GM12892 (cell line): ENCODE results near the gene CELF1.

Source experiments
- DNase-seq: peaks from one replicate; pipeline ENCODE4 v3.0.0; 2011; ENCODE audit not compliant: insufficient read length
- FAIRE-seq: peaks from 2 replicates; lab custom pipeline; 2011; peaks lifted over from hg19 to GRCh38; lab: Jason Lieb, UNC
- POLR2A ChIP-seq: IDR thresholded peaks from 2 replicates; pipeline ENCODE4 v1.6.1; 2011; ENCODE audit warnings: low read depth, low read length, control low read depth
- POLR2AphosphoS5 ChIP-seq: IDR thresholded peaks from 2 replicates; pipeline ENCODE4 v1.6.1; 2011; ENCODE audit warnings: low read depth, low read length, control low read depth
- TAF1 ChIP-seq: IDR thresholded peaks from 2 replicates; pipeline ENCODE4 v1.6.1; 2011; ENCODE audit warnings: low read depth, mild to moderate bottlenecking, control low read depth, low read length, borderline replicate concordance

The CELF1 gene

DNA sequence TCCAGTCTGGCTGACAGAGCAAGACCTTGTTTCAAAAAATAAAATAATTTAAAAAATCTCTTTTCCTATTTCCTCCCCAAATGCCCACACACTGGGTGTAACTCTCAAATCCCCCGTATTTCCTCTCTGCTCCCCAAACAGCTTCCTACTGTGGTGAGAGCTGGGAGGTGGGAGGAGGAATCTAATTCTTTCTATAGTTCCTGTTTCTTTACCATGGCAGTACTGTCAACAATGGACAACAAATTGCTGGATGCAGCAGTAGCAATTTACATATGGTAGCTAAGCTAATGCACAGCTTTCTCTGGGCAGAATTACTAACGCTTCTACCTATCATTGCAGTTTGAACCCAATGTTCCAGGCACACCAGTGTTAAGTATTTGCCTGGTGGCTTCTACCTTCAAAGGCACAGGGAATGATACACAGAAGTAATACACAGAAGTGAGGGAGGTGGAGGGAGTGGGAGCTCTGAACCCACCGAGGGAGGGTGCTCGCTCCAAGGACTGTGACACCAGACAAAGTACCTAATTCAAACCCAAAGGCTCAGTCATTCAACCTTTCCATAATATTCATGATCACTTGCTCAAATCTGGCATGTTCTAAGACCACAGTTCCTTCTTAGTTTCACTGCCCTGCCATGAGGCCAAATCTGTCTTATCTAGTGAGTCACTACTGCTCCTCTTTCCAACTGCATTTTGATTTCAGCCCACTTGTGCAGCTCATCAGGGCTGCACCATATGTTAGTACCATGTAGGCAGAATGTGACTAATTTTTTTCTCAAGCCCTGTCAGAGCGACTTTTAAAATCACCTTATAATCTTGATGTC, 37.9 kb downstream of the CELF1 start:
- DNase-seq (no peak), FAIRE-seq (peak; percentile 90)
- TF ChIP-seq POLR2AphosphoS5 (no peak), POLR2A (no peak), TAF1 (no peak)

- FAIRE-seq (no peak), DNase-seq (no peak)
- TF ChIP-seq POLR2AphosphoS5: no peak
- TF ChIP-seq TAF1: no peak
- TF ChIP-seq POLR2A: no peak
Measured at GRCh38 chr11:47512701-47513100, 40.2 kb downstream of the CELF1 start.

- TF ChIP-seq TAF1 (no peak), POLR2AphosphoS5 (no peak), POLR2A (no peak)
- DNase-seq (no peak), FAIRE-seq (no peak)
Measured at GRCh38 chr11:47511917-47512316, 41.0 kb downstream of the CELF1 start.

GRCh38 chr11:47510209-47510608, 42.7 kb downstream of the CELF1 start:
- DNase-seq (no peak), FAIRE-seq (no peak)
- TF ChIP-seq POLR2AphosphoS5 (no peak), TAF1 (no peak), POLR2A (no peak)

DNA sequence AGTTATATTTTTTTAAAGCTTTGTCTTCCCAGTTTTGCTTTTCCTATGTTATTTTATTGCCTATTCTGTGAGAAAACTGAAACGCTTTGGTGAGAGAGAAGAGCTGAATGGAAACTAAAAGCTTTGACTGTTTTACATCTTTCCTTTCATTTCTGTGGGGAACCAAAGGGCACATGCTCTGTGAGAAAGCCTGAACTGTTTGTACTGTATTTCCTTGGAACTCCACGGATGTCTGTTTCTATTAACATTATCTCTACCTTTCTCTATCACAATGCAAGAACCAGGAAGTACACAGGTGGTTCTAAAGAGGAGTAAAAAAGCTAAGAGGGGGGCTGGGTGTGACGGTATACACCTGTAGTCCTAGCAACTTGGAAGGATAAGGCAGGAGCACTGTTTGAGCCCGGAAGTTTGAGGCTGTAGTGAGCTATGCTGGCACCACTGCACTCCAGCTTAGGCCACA, 43.8 kb downstream of the CELF1 start:
- no peak for DNase-seq
- TF ChIP-seq POLR2A (no peak), POLR2AphosphoS5 (no peak), TAF1 (no peak)
- peak; percentile 24 for FAIRE-seq

- DNase-seq (no peak), FAIRE-seq (no peak)
- TF ChIP-seq TAF1 (no peak), POLR2AphosphoS5 (no peak)
Measured at GRCh38 chr11:47508240-47508957, 44.5 kb downstream of the CELF1 start.

- no peak for TF ChIP-seq TAF1
- no peak for TF ChIP-seq POLR2AphosphoS5
- no peak for TF ChIP-seq POLR2A
- peak; percentile 53 for FAIRE-seq
Measured at GRCh38 chr11:47507563-47508239, 45.2 kb downstream of the CELF1 start.

DNA sequence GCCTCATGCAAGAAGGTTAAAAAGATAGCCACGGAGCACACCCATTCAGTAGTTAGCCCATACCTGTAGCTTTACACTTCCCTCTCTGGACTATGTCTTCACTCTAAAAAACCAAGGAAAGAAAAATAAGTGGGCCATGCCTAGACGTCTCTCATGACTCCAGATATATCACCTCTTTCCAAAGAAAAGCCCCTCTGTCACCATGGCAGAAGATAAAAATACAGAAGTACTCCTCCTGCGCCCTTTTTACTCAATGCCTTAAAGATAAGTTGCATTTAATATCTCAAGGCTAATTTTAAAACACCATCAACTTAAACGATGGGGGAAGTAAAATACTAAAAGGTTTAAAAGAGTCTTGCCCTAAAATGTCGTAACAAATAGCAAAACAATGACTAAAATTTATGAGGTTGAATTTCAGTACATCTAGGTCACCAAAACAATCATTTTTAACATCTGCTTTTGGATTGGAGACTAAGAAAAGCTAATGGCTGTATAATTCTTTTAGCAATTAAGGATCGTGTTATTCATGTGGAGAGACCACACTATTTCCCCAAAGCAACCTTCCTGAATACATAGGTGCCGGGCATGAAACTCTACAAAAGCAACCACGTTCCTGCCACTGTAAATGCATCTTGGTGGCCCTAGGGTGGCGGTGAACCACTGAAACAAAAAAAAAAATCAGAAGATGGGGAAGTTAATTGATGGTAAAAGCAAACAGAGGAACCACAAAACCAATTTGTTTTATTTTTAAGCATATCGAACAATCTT, 46.0 kb downstream of the CELF1 start:
- no peak for DNase-seq
- TF ChIP-seq POLR2AphosphoS5 (no peak), POLR2A (no peak), TAF1 (no peak)
- no peak for FAIRE-seq

More at GRCh38 chr11:47507563-47508239, 45.2 kb downstream of the CELF1 start:
- no peak for DNase-seq

GRCh38 chr11:47506373-47506772, 46.6 kb downstream of the CELF1 start:
- DNase-seq: no peak
- FAIRE-seq: no peak
- no peak for TF ChIP-seq POLR2AphosphoS5
- TF ChIP-seq TAF1: no peak
- no peak for TF ChIP-seq POLR2A

DNA sequence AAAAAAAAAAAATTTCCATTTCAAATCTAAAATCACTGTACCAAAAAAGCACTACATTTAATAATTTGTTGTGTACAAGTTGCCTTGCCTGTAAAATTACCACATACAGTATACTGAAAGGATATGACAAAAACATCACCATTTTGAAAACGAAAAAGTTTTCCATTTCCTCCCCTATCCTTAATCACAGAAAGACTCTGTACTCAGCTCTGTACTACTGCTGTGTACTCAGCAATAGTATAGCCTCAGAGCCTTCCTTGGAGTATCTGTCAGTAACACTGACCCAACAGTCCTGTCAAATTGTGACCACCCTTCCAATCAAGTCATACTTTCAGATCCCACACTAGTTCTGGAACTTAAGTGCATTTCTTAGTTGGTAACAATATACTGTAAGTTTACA, 48.0 kb downstream of the CELF1 start:
- no peak for TF ChIP-seq POLR2A
- no peak for TF ChIP-seq TAF1
- no peak for TF ChIP-seq POLR2AphosphoS5
- no peak for FAIRE-seq
- no peak for DNase-seq

DNA sequence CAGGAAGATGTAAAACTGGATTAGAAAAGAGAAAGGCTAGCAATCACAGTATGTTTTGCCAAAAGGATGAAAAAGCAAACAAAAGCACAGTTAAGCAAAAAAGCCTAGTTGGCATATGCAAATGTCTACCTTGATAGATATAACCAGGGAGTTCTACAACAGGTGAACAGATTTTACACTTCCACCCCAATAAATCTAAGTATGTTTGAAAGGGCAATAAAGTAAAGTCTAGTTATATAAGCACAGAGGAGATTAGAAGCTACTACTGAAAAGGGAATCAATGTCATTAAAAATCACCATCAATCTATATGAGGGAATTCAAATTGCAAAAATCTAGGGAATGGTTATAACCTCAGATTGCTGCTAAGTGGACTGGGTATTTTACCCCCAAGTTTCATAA, 49.7 kb downstream of the CELF1 start:
- FAIRE-seq (peak; percentile 70), DNase-seq (no peak)
- no peak for TF ChIP-seq POLR2AphosphoS5
- TF ChIP-seq POLR2A: no peak
- TF ChIP-seq TAF1: no peak
